Measurements from ENCODE around the gene S100A9. TPM values are rescaled to one million over a fixed set of nuclear protein-coding genes. Genes with fewer than 3 reads are reported as not detected.

The S100A9 gene
- total and polyA plus RNA-seq, 7 donors = 26.4 to 111 (median 51.1) TPM

GRCh38 chr1:153352523-153352922, 5.1 kb upstream of the S100A9 start:
- Histone ChIP-seq H3K9me3 (no peaks in the 10 kb centered on the region), H3K4me3 (no peak overlapping the region), H3K27ac (no peak overlapping the region), H3K4me1 (no peaks in the 10 kb centered on the region), H3K27me3 (ENCODE audit: insufficient read depth in 3 of 3, low read length in 2 of 3) (peaks cover 0 to 15% (median 3%) of the 10 kb centered on the region in 3 donors), H3K36me3 (ENCODE audit: insufficient read depth in 1 of 2, low read depth in 1 of 2) (no peaks in the 10 kb centered on the region)
- intact Hi-C loops (cut with DNase I) = loop anchor here (1.0 to 10.0 kb wide), 5 partner anchors 45 to 402 kb away; partner anchors contain the start of gene S100A2 (in 1 of the 2)
- DNase-seq (peak; percentile 66 to 77), ATAC-seq (peak; percentile 79 to 93 (median 86))
- TF ChIP-seq CTCF (IDR thresholded peaks at IDR 0.05) = peak; percentile 94
- 0% methylated on average over 4 of the region's 4 CpGs for WGBS, 3 donors

DNA sequence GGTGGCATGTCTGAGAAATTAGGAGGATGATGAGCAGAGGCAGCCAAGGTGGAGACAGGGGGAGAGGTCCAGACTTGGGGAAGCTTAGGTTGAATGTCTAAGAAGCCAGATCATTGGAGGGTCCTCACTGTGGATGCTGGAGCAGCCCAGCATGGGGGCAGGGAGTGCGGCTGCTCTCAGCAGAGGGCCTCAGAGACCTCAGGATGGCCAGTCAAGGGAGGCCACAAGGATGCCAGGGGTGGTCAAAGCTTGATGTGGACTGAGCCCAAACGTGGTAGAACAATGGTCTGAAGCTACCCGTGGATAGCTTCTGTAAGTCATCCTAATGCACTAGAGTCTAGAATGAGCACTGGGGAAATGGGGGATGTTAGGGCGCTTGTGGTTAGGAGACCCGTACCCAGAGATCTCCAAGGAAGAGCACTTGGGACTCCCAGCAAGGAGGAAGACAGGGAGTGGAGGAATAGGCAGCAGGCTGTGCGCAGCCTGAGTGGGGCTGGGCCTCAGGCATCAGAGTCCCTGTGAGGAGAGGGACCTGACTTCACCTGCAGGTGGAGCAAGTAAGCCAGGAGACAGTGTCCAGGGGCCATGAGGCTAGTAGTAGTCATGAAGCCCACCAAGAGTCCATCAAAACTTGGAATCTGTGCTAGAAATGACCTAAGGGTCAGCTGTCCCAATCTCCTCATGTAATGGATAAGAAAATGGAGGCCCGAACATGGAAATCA, 4.3 kb upstream of the S100A9 start:
- 76 to 86% (median 79%) methylated on average over 7 of the region's 7 CpGs for WGBS, 3 donors
- no peak overlapping the region for H3K4me3 ChIP-seq
- DNase-seq (no peak), ATAC-seq (no peak)
- no peak overlapping the region for H3K27ac ChIP-seq
- no peaks in the 10 kb centered on the region for H3K9me3 ChIP-seq
- peaks cover 0 to 15% (median 3%) of the 10 kb centered on the region in 3 donors for H3K27me3 ChIP-seq (ENCODE audit: insufficient read depth in 3 of 3, low read length in 2 of 3)
- peak; percentile 20 for TF ChIP-seq CTCF (IDR thresholded peaks at IDR 0.05)
- intact Hi-C loops (cut with DNase I) = loop anchor here (2.0 to 10.0 kb wide), 4 partner anchors 44 to 401 kb away; partner anchors contain the start of gene S100A2 (in 1 of the 2)
- no peaks in the 10 kb centered on the region for H3K4me1 ChIP-seq
- no peaks in the 10 kb centered on the region for H3K36me3 ChIP-seq (ENCODE audit: insufficient read depth in 1 of 2, low read depth in 1 of 2)

DNA sequence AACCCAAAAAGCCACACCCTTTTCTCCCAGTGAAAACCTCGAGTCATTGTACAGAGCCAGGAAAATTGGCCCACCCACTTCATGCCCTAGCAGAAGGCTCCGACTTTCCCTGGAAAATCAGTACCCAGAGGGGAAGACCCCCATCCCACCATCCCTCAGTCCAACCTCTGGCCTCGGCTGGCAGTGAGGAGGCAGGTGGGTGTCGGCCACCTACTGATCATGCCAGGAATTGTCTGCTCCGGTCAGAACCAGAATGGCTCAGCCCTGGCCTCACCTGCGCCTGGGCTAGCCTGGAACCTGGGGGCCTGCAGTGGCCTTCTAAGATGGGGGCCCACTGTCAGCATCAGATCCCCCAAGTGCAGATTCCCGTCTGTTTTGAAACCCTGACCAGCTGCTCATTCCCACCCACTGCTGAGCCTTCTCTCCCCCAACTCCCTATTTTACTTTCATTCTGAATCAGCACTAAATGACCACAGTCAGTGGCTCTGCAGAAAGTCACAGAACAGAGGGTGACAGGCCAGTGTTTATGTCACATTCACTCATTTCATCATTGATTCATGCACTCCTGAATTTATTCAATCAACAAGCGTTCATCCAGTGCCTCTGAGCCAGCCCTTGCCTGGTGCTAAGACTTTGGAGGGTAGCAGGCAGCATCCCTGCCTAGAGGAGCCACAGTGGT, 3.0 kb upstream of the S100A9 start:
- H3K4me3 ChIP-seq = no peak overlapping the region
- WGBS, 3 donors = 55 to 65% (median 60%) methylated on average over 8 of the region's 8 CpGs
- intact Hi-C loops (cut with DNase I) = loop anchor here in 1 of 2 donors (5.0 to 10.0 kb wide), 3 partner anchors 43 to 400 kb away; partner anchors contain the start of gene S100A2
- no peak for TF ChIP-seq CTCF (IDR thresholded peaks at IDR 0.05)
- H3K27ac ChIP-seq = no peak overlapping the region
- H3K9me3 ChIP-seq = no peaks in the 10 kb centered on the region
- DNase-seq (no peak), ATAC-seq (no peak)
- no peaks in the 10 kb centered on the region for H3K36me3 ChIP-seq (ENCODE audit: insufficient read depth in 1 of 2, low read depth in 1 of 2)
- peaks cover 0 to 6% (median 0%) of the 10 kb centered on the region in 3 donors for H3K27me3 ChIP-seq (ENCODE audit: insufficient read depth in 3 of 3, low read length in 2 of 3)
- H3K4me1 ChIP-seq = no peaks in the 10 kb centered on the region

- ATAC-seq (peak; percentile 73 to 77 (median 76)), DNase-seq (peak; percentile 64 to 72)
- no peaks in the 10 kb centered on the region for H3K4me1 ChIP-seq
- no peaks in the 10 kb centered on the region for H3K36me3 ChIP-seq (ENCODE audit: insufficient read depth in 1 of 2, low read depth in 1 of 2)
- 43 to 51% (median 44%) methylated on average over 10 of the region's 10 CpGs for WGBS, 3 donors
- peaks cover 0 to 4% (median 0%) of the 10 kb centered on the region in 3 donors for H3K27me3 ChIP-seq (ENCODE audit: insufficient read depth in 3 of 3, low read length in 2 of 3)
- H3K9me3 ChIP-seq = no peaks in the 10 kb centered on the region
- TF ChIP-seq CTCF (IDR thresholded peaks at IDR 0.05) = peak; percentile 37
- intact Hi-C loops (cut with DNase I) = loop anchor here in 1 of 2 donors (10.0 kb wide), 1 partner anchor 399 kb away; no protein-coding TSS in a partner anchor
- no peak overlapping the region for H3K4me3 ChIP-seq
- no peak overlapping the region for H3K27ac ChIP-seq
These were observed 2.1 kb upstream of the S100A9 start for GRCh38 chr1:153355445-153356071.
